Effector CD8-positive, alpha-beta T cell (primary cell): Measurements from ENCODE around the gene IGF2.

Experiments
- DNase-seq: peaks from one replicate; lab custom pipeline; 2025; lab: John Stamatoyannopoulos, UW

IGF2 gene

DNA sequence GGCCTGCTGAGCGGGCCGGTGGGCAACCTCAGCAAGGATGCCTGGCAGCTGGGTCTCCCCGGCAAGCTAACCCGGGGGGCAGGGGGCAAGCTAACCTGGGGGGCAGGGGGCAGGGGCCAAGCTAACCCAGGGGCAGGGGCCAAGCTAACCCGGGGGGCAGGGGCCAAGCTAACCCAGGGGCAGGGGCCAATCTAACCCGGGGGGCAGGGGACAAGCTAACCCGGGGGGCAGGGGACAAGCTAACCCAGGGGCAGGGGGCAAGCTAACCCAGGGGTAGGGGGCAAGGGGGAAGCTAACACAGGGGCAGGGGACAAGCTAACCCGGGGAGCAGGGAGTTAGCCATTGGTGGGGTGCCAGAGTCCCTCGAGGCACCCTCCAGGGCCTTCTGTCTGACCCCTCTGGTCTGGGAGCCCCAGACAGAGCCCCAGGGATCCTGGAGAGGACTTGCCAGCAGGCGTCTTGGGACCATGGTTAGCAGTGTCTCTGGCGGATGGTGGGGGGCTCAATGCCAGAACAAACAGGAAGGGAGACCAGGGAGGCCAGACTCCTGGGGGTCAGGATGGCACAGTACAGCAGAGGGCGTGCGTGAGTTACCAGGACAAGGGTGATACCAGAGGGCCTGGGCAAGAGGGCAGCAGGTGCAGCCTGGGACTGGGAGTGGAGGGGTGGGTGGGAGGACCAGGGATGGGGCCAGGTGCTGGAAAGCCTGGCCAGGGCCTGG, 16.1 kb downstream of the IGF2 start:
- no peak for DNase-seq

DNA sequence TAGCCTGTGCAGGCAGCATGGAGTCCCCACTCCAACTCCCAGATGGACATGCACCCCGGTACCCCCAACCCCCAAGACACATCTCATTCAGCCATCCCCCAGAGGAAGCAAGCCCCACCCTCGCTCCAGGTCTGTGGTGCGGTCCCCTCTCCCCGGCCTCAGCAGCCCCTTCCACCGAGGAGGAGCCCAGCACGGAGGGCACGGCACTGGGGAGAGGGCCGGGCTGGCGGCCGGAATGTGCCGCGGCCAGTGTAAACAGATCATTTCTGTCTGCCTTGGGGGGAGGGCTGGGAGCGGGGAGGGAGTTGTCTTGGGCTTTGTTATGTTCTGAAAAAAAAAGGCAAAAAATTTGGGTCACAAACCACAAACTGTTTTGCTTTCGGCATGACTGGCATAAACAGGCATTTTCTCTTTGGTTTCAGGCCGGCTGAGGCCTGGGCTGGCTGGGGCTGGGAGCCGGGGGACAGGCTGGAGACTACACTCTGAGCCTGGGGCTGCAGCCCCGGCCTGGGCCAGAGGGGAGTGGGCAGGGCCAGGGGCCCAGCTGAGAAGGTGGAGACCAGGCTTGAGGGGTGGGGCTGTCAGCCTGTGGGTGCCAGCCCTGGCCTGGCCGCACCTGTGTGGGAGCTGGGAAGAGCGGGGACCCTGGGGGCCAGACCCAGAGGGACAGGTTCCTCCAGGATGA, 16.8 kb downstream of the IGF2 start:
- no peak for DNase-seq

GRCh38 chr11:2121227-2122130, 17.7 kb downstream of the IGF2 start:
- no peak for DNase-seq

DNA sequence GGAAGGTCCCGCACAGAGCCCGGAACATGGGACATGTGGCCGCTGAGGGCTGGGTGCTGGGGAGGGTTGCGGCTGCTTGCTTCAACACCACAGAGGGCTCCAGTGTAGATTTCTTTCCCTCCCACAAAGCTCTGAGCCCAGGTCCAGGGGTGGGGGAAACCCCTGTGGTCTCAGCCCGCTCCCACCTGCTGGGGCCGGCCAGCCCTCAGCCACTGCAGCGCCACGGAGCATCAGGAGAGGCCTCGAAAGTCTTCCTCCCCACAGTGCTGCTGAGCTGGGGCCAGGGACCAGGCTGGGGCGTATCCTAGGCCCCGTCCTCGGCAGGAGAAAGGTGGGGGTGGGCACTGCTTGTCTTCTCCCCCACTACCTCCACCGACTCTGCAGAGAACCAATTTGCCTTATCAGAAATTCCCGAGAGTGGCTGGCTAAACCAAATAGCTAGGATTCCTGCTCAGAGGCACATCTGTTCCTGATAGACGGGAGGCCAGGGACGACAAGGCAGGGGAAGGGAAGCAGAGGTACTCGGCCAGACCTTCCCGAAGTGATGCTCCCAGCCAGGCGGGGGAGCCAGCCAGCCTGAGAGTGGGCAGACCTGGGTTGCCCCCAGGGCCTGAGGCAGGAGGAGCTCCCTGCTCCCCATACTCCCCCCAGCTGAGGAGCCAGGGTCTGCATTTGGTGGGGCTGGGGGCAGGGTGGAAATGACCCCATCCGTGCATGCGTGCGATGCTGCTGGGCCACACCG, 18.7 kb downstream of the IGF2 start:
- no peak for DNase-seq

GRCh38 chr11:2118677-2119076, 20.5 kb downstream of the IGF2 start:
- no peak for DNase-seq

- DNase-seq: no peak
Observed at GRCh38 chr11:2116680-2117079, 22.5 kb downstream of the IGF2 start.

- DNase-seq: no peak
Observed at GRCh38 chr11:2115308-2115707, 23.9 kb downstream of the IGF2 start.

GRCh38 chr11:2114430-2115241, 24.6 kb downstream of the IGF2 start:
- no peak for DNase-seq

GRCh38 chr11:2113776-2114175, 25.4 kb downstream of the IGF2 start:
- no peak for DNase-seq

GRCh38 chr11:2110521-2110920, 28.7 kb downstream of the IGF2 start:
- DNase-seq: no peak

GRCh38 chr11:2109541-2110019, 29.6 kb downstream of the IGF2 start:
- no peak for DNase-seq

- DNase-seq: no peak
Observed at GRCh38 chr11:2108675-2109491, 30.3 kb downstream of the IGF2 start.

- DNase-seq: no peak
Observed at GRCh38 chr11:2107941-2108630, 31.1 kb downstream of the IGF2 start.

DNA sequence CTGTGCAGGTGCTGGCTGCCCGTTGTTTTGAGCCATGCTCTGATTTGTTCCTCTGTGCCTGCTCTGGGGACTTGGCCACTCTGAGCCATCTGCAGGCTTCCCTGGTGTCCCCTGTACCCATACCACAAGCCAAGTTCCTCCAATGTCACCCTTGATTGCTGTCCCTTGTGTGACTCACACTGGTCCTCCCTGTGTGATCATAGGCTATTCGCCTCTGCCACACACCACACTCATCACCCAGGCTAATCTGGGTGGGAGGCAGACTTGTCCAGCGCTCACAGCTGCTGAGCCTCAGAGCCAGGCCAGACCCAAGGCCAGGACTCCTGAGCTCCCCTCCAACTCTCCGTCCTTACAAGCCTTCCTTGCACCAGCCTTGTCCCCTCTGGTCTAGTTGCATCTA, 31.7 kb downstream of the IGF2 start:
- no peak for DNase-seq

DNA sequence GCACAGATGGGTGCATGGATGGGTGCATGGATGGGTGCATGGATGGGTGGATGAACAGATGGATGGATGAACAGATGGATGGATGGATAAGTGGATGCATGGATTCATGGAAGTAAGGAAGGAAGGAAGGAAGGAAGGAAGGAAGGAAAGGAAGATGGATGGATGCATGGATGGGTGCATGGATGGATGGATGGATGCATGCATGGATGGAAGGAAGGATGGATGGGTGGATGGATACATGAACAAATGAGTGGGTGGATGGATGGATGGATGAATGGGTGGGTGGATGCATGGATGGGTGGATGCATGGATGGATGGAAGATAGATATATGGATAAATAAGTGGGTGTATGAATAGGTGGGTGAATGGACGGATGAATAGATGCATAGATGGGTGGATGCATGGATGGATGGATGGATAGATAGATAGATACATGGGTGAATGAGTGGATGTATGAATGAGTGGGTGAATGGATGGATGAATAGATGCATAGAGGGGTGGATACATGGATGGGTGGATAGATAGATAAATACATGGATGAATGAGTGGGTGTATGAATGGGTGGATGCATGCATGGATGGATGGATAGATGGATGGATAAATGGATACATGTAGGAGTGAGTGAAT, 32.5 kb downstream of the IGF2 start:
- DNase-seq: no peak

DNA sequence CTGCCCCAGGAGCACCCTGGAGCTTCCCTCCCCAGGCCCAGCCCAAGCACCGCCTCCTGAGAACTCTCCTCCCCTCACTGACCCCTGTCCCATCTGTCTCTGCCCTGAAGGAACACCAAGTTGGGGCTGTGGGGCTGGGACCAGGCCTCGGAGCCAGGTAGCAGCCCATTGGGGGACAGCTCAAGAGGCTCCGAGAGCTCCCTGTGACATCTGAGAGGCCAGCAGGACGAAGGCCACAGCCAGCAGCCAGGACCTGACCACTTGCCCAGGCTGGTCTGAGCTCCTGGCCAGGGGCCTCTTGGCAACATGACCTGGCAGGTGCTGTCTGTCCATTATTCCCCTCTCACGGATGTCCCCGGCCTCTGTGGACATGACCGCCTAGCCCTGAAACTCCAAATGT, 33.7 kb downstream of the IGF2 start:
- DNase-seq: no peak

DNA sequence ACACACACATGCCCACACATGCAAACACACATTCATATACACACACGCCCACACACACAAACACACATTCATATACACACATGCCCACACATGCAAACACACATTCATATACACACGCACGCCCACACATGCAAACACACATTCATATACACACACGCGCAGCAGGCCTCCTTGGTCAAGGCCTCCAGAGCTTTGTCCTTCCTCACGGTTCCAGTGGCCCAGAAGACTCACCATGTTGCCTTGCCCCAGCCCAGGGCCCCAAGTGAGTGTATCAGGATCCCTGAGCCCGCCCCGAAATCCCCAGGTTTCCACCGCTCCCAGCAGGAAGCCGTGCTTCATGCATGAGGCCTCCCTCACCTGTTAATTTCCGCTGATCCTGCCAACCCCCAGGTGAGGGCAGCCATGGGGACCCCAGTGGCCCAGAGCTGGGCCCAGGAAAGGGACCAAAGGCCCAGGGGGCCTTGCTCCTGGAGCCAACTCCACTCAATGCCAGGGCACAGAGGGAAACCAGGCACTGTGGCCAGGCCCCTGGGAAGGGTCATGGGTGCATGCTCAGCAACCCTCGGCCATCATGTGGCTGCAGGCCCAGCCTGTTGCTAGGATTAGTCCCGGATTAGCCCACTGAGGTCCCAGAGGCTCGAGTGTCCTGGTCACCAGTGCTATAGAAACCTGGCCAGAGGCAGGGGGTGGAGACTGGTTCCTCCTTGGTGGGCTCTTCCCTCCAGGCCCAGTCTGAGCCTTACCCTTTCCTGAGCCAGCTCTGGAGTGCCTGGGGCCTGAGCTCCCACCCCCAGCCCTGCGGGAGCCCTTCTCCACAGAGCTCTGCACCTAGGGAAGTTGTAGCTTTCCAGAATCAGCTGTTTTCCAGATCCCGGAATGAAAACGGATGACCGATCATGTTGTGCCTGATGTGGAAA, 34.4 kb downstream of the IGF2 start:
- DNase-seq: no peak
